HG02852 (cell line): ENCODE measurements around the gene MYLK3.

Experiments
- ATAC-seq: cut with Tn5 transposase; IDR thresholded peaks from one replicate; pipeline ENCODE4 v1.9.1; 2021; ENCODE audit warnings: mild to moderate bottlenecking, moderate library complexity; ENCODE audit not compliant: unreplicated experiment

Gene MYLK3

DNA sequence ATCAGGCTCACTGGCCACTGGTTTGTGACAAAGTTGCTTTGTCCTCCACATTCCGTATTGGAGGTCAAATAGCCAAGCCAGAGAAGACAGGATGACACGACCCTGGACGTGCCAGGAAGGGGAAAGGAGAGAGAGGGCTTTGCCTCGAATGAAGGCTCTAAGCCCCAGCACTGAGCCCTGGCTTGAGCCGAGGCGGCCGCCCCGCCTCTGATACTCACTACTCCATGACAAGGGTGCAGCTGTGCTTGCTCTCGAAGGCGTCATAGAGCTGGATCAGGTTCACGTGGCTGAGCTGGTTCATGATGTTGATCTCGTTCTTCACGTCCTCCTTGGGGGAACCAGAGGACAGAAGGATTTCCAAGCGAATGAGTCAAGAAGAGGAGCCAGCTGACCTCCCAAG lies 19.3 kb downstream of the MYLK3 start:
- no peak for ATAC-seq

GRCh38 chr16:46727630-46728029 lies 20.5 kb downstream of the MYLK3 start:
- ATAC-seq: no peak

DNA sequence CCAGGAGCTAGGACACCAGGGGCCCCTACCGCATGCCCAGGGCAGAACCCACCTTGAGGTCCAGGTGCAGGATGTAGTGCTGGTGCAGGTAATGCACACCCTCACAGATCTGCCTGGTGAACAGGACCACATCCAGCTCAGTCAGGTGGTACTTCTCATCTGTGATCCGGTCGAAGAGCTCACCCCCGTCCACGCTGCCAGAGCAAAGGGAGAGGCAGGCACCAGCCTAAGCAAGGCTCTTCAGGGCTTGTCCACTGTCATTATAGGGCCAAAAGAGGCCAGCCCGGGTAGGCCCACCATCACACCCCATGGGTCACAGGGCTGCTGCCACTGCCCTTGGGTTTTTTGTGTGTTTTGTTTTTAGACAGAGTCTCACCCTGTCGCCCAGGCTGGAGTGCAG lies 21.0 kb downstream of the MYLK3 start:
- no peak for ATAC-seq

DNA sequence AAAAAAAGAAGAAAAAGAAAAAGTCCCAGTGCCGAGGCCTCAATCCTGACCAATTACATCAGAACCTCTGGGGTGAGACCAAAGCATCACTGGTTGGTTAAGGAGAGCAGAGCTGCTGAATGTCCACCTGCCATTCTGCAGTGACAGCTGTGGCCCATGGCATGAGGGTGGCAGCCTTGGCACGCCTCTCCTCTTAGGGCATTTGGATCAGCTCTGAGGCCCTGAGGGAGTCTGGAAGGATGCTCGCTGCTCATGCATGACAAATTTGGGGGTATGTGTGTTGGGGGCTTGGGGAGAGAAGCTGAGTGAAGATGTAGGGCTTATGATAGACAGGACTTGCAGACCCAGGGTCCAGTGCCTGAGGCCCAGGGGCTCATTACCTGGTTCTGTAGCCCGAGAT lies 26.3 kb downstream of the MYLK3 start:
- no peak for ATAC-seq

DNA sequence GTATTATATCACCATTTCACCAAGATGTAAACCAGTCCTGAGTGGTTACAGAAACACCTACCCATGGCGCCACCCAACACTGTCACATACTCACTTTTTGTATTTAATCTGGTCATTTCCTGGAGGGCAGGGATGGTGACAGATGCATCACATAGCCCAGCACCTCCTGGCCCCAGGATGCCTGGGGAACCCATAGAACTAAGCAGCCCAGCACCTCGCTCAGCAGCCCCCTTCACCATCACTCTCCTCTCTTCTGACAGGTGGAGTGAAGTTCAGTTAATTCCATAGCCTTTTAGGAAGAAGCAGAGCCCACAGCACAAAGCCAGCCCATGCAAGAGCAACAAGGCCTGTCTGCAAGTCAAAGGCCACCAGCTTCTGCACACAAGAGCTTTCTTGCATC lies 27.5 kb downstream of the MYLK3 start:
- no peak for ATAC-seq

DNA sequence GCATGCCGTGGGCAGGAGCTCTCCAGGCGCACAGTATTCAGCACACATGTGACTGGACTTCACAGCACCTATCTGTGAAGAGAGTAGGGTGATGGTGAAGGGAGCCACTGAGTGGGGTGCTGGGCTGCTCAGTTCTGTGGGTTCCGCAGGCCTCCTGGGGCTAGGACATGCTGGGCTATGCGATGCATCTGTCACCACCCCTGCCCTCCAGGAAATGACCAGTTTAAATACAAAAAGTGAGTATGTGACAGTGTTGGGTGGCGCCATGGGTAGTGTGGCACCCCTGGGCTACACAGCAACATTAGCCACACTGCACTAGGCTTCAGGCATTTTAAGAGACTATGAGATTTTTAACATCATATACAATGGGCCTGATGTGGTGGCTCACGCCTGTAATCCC lies 28.6 kb downstream of the MYLK3 start:
- no peak for ATAC-seq

DNA sequence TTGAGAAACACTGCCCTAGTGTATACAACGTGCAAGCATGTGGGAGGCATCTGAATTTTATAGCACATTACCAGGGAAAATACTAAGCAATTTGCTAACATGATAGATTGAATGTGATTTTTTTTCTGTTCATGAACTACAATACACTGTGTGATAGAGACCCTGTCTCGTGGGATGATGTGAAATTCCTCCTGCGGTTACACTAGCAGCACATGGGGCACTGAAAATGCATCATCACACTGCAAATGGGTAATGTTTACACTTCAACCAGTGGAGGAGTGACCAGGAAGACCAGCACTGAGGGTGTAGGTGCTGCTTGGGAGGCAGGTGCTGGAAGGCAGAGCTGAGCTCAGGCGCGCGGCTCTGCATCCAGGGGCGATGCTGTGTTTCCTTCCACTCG lies 29.9 kb downstream of the MYLK3 start:
- ATAC-seq: no peak

DNA sequence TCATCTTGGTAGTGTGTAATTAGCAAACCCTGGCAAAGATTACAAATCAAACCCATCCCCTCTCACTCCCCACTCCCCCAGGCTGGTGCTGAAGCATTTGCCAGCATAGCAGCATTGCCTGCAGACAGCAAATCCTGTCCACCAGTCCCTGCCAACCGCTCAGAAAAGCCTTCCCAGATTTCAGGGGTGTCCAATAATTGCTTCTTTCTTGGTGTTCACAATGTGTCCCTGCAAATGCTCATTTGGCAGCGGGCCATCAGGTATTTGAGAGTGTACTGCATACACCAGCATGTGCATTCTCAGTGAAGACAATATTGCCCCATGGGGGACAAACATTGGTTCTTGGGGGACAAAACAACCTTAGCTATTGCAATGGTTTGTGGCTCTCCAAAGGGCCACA lies 30.5 kb downstream of the MYLK3 start:
- ATAC-seq: no peak

DNA sequence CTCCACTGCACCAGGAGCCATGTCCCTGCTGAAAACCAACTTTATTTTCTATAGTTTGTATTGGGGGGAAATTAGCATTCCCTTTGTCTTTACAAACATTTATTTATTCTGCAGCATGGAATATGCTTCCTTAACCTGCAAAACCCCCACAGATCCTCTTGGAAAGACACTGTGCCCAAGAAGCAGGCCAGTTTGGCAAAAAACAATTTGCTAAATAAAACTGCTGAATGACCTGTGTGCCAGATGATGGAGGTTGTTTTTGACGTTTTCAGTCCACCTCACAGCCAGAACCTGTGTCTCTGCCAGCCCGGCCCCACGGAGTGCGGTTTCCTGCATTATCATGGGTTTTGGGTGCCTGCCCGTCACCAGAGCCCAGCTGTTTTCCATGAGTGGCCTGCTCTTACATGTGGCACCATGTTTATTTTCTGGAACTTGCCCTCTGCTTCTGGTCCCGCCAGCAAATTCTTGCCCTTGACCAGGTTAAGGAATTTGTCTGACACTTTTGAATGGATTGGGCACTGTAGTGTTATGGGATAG lies 32.3 kb downstream of the MYLK3 start:
- no peak for ATAC-seq

GRCh38 chr16:46714797-46715591 lies 33.1 kb downstream of the MYLK3 start:
- ATAC-seq: no peak

DNA sequence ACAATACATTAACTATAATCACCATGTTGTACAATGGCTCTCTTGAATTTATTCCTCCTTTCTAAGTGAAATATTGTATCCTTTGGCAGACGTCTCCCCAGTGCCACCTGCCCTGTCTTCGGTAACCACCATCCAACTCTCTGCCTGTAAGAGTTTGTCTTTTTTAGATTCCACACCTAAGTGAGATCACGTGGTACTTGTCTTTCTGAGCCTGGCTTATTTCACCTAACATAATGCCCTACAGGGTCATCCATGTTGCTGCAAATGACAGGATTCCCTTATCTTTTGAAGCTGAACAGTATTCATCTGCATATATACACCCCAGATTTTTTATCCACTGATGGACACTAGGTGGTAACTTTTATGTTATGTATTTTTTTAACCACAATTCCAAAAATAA lies 34.5 kb downstream of the MYLK3 start:
- ATAC-seq: no peak

GRCh38 chr16:46712911-46713310 lies 35.2 kb downstream of the MYLK3 start:
- no peak for ATAC-seq

DNA sequence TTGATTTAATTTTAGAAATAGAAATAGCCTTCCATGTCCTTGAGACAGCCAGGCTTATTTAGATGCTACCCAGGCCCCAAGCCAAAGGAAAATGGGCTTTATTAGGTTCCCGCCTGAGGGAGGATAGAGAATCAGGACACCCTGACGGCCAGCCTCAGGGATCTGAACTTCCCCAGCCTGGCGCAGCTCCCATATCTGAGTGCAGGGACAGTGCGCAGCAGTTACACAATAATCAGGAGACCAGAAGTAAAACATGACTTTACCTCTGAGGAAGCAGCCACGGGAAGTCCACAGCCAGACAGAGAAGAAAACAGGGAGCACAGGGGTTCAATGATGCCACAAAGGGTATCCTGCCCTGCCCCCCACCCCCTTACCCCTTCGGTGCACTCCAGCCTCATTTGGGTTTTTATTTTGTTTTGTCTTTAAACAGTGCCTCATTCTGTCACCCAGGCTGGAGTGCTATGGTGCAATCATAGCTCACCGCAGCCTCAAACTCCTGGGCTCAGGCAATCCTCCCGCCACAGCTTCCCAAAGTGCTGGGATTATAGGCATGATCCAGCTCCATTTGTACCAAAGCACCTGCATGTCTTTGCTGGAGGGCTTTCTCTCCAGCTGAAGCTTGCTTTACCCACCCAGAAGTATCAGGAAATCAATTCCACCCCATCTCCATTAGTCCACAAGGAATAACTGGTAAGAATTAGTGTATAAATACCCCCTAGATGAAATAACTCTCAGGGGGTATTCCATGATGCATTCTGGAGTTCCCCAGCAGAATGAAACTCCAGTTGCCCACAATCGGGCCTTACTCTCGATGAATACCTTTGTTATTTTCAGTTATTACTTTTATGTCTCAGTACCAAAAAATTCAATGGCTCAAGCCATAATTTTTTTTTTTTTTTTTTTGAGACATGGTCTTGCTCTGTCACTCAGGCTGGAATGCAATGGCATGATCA lies 36.8 kb downstream of the MYLK3 start:
- ATAC-seq: no peak

- ATAC-seq: no peak
Measured at GRCh38 chr16:46709469-46710005, 38.6 kb downstream of the MYLK3 start.

DNA sequence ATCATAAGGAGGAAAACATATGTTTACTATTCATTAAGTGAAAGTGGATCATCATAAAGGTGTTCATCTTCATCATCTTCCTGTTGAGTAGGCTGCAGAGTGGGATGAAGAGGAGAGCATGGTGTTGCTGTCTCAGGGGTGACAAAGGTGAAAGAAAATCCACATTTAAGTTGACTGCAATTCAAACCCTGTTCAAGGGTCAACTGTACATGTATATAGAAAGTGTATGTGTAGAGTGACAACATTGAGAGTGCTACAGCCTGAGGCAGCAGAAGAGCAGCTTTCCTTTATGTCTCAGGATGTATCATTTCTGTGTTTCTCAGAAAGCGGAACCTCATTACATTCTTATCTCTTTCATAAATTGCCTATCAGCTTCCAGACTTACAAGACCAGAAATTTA lies 41.5 kb downstream of the MYLK3 start:
- ATAC-seq: no peak

DNA sequence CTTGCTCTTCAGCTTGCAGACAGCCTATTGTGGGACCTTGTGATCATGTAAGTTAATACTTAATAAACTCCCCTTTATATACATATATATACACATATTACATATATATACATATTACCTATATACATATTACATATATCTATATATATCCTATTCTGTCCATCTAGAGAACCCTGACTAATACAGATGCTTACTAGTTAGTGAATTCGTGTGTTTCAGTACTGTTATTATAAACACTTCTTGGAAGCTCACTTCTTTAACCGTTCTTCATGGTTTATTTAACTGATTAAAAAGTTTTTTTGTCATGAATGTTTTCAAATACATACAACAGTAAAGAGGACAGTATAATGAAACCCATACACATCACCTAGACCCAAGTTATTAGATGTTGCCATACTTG lies 46.1 kb downstream of the MYLK3 start:
- ATAC-seq: no peak

- no peak for ATAC-seq
Measured at GRCh38 chr16:46701615-46702014, 46.5 kb downstream of the MYLK3 start.

GRCh38 chr16:46700048-46700447 lies 48.1 kb downstream of the MYLK3 start:
- ATAC-seq: no peak

GRCh38 chr16:46696957-46697356 lies 51.2 kb downstream of the MYLK3 start:
- no peak for ATAC-seq

DNA sequence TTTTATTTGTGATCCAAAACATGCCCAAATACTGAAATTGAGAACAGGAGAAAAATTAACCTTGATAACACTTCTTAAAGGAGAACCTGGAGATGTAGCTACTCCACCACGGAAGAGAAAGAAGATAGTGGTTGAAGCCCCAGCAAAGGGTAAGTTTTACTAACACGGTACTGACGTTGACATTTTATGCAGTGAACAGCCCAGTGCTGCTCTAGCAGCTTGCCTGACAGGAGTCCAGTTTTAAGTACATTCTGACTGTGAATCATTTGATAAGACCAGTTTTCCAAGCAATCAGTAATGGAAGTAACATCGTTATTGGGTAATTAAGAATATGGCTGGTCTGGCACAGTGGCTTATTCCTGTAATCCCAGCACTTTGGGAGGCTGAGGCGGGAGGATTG lies 52.2 kb downstream of the MYLK3 start:
- no peak for ATAC-seq

GRCh38 chr16:46693598-46693997 lies 54.5 kb downstream of the MYLK3 start:
- no peak for ATAC-seq

DNA sequence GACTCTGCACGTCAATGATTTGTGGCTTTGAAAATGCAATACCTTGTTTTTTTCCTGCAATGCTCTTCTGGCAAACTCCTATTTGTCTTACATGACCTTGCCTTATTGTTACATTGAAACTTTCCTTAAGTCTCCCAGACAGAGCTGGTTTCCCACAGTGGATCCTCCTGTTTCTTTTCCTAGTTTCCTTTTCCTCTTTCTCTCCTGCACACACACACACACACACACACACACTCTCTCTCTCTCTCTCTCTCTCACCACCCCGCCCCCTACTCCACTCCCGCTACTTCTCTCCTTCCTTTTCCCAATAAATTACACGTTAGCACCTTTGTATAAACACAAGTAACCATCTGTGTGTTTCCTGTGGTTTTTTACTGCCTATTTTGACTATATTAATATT lies 56.4 kb downstream of the MYLK3 start:
- no peak for ATAC-seq
